ENCODE results near the gene FGF14. TPM values are rescaled to one million over a fixed set of nuclear protein-coding genes. Genes with fewer than 3 reads are reported as not detected.
A peak's percentile ranks its signal among the peaks of the same experiment; 100 is the strongest.

Gene FGF14
- total RNA-seq = not detected

DNA sequence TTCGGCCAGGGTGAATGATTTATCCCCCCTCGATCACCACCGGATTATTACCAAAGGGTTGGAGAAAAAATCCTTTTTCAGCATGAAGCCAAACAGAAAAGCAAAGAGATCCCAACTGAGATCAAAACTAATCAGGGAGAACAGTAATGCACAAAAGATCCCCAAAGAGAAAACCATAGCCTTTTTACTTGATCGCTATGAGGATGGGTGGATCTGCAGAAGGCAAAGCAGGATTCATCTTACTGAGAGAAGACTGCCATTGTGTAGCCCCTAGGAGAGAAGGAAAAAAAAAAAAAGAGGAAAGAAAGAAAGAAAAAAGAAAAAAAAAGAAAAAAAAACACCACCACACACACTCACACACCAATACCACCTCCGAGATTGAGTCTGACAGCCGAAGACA, at the start of gene FGF14:
FGF14 (minus strand) TSS at position 283 of the 400 bp plus-strand sequence.
- H3K4me1 Mint-ChIP-seq = peaks cover 28% of the 10 kb centered on the region
- H3K36me3 Mint-ChIP-seq (ENCODE audit: low read depth) = no peaks in the 10 kb centered on the region
- H3K4me3 Mint-ChIP-seq = peak within 1 kb of the TSS; percentile 60
- no peaks in the 10 kb centered on the region for H3K9me3 Mint-ChIP-seq
- H3K27ac Mint-ChIP-seq = no peak within 1 kb of the TSS
- CTCF ChIA-PET = no interaction called here
- POLR2A ChIA-PET = no interaction called here
- H3K27me3 Mint-ChIP-seq = peaks cover 50% of the 10 kb centered on the region
- no peak for DNase-seq

DNA sequence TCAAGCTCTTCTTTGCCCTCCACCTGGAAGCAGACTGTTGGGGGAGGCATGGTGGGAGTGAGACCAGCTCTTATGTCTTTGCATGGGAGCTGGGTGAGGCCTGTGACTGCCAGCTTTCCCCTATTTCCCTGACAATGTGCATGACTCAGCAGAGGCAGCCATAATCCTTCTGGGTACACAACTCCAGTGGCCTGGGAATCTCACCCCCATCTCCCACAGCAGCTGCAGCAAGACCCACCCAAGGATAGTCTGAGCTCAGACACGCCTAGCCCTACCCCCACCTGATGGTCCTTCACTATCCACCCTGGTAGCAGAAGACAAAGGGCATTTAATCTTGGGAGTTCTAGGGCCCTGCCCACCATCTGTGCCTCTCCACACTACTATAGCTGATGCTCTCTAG, 41.4 kb upstream of the FGF14 start:
- H3K36me3 Mint-ChIP-seq (ENCODE audit: low read depth) = no peaks in the 10 kb centered on the region
- no peaks in the 10 kb centered on the region for H3K9me3 Mint-ChIP-seq
- POLR2A ChIA-PET = no interaction called here
- CTCF ChIA-PET = no interaction called here
- H3K4me1 Mint-ChIP-seq = no peaks in the 10 kb centered on the region
- DNase-seq = no peak
- no peak overlapping the region for H3K4me3 Mint-ChIP-seq
- no peak overlapping the region for H3K27ac Mint-ChIP-seq
- peaks cover 2% of the 10 kb centered on the region for H3K27me3 Mint-ChIP-seq

DNA sequence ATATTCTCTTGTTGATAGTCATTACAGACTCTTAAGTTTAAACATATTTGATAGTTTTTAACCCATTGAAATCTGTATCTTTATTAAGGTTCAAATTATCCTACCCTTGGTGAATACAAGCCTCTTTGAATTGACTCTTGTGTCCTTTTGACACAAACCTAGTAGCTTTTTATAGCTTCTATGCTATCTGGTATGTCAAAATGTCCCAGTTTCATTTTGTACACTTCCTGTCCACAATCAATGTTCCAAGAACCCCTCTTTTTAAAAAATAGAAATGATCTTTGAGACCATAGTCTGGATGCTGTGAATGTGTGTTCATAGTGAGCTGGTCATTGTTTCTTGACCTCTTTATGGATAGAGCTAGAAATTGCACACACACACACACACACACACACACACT, 39.2 kb upstream of the FGF14 start:
- Mint-ChIP-seq H3K4me1 (no peaks in the 10 kb centered on the region), H3K4me3 (no peak overlapping the region), H3K36me3 (ENCODE audit: low read depth) (no peaks in the 10 kb centered on the region), H3K9me3 (no peaks in the 10 kb centered on the region), H3K27me3 (peaks cover 2% of the 10 kb centered on the region), H3K27ac (no peak overlapping the region)
- DNase-seq = no peak
- ChIA-PET POLR2A (no interaction called here), CTCF (no interaction called here)

DNA sequence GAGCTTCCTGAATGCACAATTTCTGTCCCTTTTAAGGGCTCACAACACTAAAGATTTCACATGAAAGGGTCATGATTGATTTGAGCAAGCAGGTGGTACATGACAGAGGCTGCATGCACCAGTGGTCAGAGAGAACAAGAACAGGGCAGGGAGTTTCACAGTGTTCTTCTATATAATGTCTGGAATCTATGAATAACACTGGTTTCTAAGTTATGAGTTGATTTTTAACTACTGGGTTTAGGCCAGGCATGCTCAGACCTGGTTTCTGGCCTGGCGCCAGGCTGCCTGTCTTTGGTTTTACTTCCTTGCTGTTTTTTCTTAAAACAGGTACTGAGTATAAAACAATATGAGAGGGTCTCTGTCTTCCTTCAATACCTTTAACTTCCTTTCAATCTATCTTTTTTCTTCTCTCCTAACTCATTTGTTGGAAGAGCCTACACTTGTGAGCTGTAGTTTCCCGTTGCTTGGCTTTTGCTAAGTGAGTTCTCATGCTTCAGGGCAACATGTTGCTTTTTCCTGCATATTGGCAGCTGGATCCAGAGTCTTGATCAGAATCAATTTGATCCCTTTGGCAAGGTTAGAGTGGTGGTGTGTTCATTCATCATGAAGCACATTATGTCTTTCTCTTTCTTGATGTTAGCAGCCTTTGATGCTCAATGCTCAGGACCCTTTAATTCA, 38.5 kb upstream of the FGF14 start:
- Mint-ChIP-seq H3K4me3 (no peak overlapping the region), H3K36me3 (ENCODE audit: low read depth) (no peaks in the 10 kb centered on the region), H3K9me3 (no peaks in the 10 kb centered on the region), H3K27ac (no peak overlapping the region), H3K4me1 (no peaks in the 10 kb centered on the region), H3K27me3 (peaks cover 3% of the 10 kb centered on the region)
- DNase-seq = no peak
- ChIA-PET CTCF (no interaction called here), POLR2A (no interaction called here)

DNA sequence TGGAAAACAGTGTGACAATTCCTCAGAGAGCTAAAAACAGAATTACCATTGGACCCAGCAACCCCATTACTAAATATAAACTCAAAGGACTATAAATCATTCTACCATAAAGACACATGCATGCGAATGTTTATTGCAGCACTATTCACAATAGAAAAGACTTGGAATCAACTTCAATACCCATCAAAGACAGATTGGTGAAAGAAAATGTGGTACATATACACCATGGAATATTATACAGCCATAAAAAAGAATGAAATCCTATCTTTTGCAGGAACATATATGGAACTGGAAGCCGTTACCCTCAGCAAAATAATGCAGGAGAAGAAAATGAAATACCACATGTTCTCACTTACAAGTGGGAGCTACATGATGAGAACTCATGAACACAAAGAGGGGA, 20.8 kb upstream of the FGF14 start:
- no peaks in the 10 kb centered on the region for H3K36me3 Mint-ChIP-seq (ENCODE audit: low read depth)

DNA sequence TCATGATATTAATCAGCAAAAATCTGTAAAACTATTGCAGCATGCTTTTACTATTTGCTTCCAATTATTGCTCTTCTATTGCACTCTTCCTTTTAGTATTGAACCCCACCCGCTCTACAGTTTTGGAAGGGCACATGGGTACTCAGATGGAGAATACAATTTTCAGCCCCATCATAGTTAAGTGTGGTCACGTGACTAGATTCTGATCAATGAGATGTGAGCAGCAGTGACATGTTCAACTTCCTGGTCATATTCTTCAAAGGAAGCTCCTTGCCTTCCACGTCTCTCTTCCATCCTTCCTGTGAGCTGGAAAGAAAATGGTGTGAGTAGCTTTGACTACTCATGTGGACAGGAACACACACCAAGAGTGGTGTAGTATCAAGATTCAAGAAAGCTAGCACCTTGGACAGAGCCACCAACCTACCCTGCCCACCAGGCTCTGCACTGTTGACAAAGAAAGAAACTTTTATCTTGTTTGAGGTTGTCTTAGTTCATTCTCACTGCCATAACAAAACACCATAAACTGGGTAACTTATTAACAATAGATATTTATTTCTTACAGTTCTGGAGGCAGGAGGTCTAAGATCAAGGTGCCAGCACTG, 3.8 kb upstream of the FGF14 start:
- H3K9me3 Mint-ChIP-seq = no peaks in the 10 kb centered on the region
- ChIA-PET POLR2A (no interaction called here), CTCF (no interaction called here)
- no peaks in the 10 kb centered on the region for H3K36me3 Mint-ChIP-seq (ENCODE audit: low read depth)
- H3K4me1 Mint-ChIP-seq = peaks cover 19% of the 10 kb centered on the region
- no peak for DNase-seq
- no peak overlapping the region for H3K4me3 Mint-ChIP-seq
- H3K27me3 Mint-ChIP-seq = peaks cover 38% of the 10 kb centered on the region
- no peak overlapping the region for H3K27ac Mint-ChIP-seq

More for the DNA sequence above, 20.8 kb upstream of the FGF14 start:
- no peak for DNase-seq
- CTCF ChIA-PET = no interaction called here
- H3K4me3 Mint-ChIP-seq = no peak overlapping the region
- H3K27me3 Mint-ChIP-seq = no peaks in the 10 kb centered on the region
- H3K27ac Mint-ChIP-seq = no peak overlapping the region
- H3K9me3 Mint-ChIP-seq = peaks cover 12% of the 10 kb centered on the region
- POLR2A ChIA-PET = no interaction called here
- H3K4me1 Mint-ChIP-seq = no peaks in the 10 kb centered on the region

DNA sequence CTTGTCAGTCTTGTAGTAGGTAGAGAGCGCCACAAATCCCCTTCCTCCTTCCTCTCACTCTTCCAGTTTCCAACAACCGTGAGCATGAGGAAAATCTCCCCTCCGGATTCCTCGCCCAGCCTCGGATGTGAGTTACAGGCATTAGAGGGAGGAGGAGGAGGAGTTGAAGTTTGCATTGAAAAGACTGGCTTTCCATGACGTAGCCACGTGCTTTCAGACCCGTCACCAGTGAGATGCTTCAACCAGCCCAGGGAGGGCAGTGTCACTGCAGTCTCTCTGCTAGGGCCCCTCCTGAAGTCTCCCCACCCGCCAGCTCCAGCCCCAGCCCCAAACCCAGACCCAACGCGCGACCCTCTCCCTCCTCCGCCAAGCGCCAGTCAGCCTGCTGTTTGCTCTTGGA, 442 bp upstream of the FGF14 start:
- Mint-ChIP-seq H3K27ac (no peak overlapping the region), H3K27me3 (peaks cover 51% of the 10 kb centered on the region), H3K4me1 (peaks cover 28% of the 10 kb centered on the region), H3K36me3 (ENCODE audit: low read depth) (no peaks in the 10 kb centered on the region), H3K4me3 (no peak overlapping the region), H3K9me3 (no peaks in the 10 kb centered on the region)
- peak; percentile 31 for DNase-seq
- ChIA-PET POLR2A (no interaction called here), CTCF (interaction anchor here (1.5 kb wide), 1 partner anchor 154 kb away, joined by 3 read pairs; no protein-coding TSS in a partner anchor)

DNA sequence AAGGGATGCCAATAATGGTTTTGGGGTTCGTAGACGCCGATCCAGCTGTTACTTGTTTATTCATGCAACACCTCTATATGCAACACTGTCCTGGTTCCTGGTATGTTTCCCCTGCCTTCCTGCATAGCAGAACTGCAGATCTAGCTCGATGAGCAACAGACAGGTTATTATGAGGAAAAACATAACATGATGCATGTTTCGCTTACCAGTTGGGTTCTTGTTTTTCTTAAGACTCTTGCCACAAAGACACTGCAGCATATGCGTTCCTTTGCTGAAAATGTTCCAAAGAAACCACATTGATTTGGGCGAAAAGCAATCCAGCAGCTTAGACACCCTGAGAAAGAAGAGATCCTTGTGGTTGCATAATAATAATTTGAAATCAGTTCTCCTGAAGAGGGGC, 583 bp downstream of the FGF14 start:
- Mint-ChIP-seq H3K4me1 (peaks cover 28% of the 10 kb centered on the region), H3K9me3 (no peaks in the 10 kb centered on the region), H3K27ac (no peak overlapping the region), H3K27me3 (peaks cover 51% of the 10 kb centered on the region), H3K36me3 (ENCODE audit: low read depth) (no peaks in the 10 kb centered on the region), H3K4me3 (peak overlapping the region; percentile 60)
- POLR2A ChIA-PET = no interaction called here
- CTCF ChIA-PET = interaction anchor here (0.7 to 1.6 kb wide), 2 partner anchors 9 to 16 kb away, joined by 3 to 4 read pairs; no protein-coding TSS in a partner anchor
- no peak for DNase-seq

DNA sequence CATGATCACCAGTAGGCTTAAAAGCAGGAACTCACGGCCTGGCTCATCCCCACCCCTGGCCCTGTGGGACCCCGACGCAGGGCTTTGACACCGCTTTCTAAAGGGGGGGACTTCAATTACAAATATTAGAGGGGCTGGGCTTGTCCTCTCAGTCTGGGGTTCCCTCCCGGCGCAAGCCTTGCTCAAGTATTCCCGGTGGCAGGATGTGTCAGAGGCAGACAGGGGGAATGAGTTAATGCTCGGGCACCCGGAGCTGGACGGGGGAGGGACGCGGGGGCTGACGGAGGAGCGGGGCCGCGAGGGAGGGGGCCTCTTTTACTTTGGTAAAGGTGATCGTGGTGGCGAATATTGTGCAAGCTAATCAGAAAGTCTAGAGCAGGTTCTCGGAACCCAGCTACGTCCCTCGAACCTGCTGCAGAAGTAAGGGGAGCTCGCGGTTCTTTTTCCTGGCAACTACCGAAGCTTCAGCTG, 1.1 kb downstream of the FGF14 start:
- ChIA-PET POLR2A (no interaction called here), CTCF (interaction anchor here (0.7 to 1.8 kb wide), 4 partner anchors 8 to 155 kb away, joined by 3 to 6 read pairs (median 4); no protein-coding TSS in a partner anchor)
- Mint-ChIP-seq H3K4me3 (peak overlapping the region; percentile 60), H3K27ac (no peak overlapping the region), H3K36me3 (ENCODE audit: low read depth) (no peaks in the 10 kb centered on the region), H3K9me3 (no peaks in the 10 kb centered on the region), H3K27me3 (peaks cover 51% of the 10 kb centered on the region), H3K4me1 (peaks cover 28% of the 10 kb centered on the region)
- no peak for DNase-seq

DNA sequence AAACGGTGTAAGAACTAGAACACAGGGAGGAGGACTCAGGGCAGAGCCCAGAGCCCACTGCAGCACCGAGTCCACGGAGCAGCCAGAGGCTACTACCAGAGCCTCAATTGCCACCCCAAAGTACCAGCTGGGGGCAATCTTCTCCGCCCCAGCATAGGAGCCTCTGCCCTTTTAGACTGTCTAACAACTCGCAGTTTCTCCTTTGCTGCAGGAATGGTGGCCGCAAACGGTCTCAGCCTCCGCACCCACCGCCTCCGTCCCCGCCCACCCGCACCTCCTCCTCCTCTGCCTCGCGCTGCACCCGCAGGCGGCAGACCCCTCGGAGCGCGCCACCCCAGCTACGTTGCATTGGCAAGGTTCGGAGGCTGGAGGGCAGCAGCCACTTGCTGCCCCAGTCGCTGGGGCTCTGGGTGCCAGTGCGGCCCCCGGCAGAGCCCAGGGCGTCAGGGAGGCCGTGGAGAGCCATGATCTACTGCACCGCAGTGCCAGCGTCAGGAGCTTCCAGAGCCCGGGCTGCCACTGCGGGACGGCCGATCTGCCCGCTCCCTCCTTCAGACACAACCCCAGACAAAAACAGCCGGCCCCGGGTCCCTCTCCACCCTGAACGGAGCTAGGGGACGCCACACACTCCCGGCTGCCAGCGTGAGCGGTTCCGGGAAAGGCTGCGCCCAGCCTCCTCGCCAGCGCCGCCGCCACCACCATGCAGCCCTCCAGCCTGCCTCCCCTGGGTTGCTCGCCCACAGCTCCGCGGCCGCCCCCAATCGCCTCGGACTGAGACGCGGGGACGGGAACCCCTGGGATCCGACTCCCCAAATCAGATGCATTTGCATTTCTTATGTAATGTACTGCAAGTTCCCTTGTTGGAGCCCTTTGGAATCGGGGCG, 1.8 kb downstream of the FGF14 start:
- H3K36me3 Mint-ChIP-seq (ENCODE audit: low read depth) = no peaks in the 10 kb centered on the region
- no peaks in the 10 kb centered on the region for H3K9me3 Mint-ChIP-seq
- CTCF ChIA-PET = interaction anchor here (0.8 to 1.8 kb wide), 5 partner anchors 10 to 156 kb away, joined by 3 to 6 read pairs (median 3); no protein-coding TSS in a partner anchor
- DNase-seq = no peak
- H3K4me1 Mint-ChIP-seq = peaks cover 30% of the 10 kb centered on the region
- peaks cover 47% of the 10 kb centered on the region for H3K27me3 Mint-ChIP-seq
- peak overlapping the region; percentile 60 for H3K4me3 Mint-ChIP-seq
- POLR2A ChIA-PET = no interaction called here
- H3K27ac Mint-ChIP-seq = no peak overlapping the region

DNA sequence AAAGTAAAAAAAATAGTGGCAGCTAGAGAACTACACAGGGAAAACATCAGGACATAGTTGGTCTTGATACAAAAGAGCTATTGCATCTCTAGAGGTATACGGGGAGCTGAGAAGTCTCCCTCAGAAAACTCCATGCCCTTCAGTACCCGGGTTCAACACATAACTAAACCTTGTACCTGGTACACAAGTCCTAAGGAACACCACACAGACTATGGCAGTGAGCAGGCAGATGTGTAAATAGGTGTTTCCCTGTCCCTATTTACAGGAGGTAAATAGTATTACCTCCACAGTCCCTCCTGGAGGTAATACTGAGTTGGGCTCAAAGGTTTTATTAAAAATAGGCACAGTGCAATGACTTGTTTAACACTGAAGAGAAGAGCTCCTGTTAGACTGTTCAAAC, 5.9 kb downstream of the FGF14 start:
- Mint-ChIP-seq H3K9me3 (no peaks in the 10 kb centered on the region), H3K4me3 (no peak overlapping the region), H3K27me3 (peaks cover 30% of the 10 kb centered on the region), H3K4me1 (peaks cover 35% of the 10 kb centered on the region), H3K36me3 (ENCODE audit: low read depth) (no peaks in the 10 kb centered on the region), H3K27ac (no peak overlapping the region)
- POLR2A ChIA-PET = interaction anchor here (2.4 kb wide), 1 partner anchor 200 kb away, joined by 18 read pairs; the partner anchor contains the start of gene TPP2
- CTCF ChIA-PET = interaction anchor here (0.9 kb wide), 1 partner anchor 160 kb away, joined by 4 read pairs; no protein-coding TSS in a partner anchor
- DNase-seq = no peak

DNA sequence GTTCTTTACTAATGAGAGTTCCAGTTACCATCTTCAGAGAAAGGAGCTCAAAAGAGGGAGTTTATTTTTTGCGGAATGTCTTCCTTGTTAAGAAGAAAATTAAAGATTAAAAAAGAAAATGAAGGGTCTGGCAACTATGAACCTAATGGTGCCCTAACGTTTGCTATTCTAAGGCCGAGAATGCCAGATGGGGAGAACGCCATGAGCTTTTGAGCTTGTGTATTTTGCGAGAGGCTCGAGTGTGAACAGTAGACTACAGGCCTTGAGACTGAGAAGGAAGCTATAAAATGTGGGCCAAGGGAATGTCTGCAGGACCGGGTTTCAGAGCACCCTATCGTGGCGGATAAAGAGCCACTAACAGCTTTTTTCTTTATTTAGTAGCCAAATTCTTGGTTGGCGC, 6.7 kb downstream of the FGF14 start:
- Mint-ChIP-seq H3K4me1 (peaks cover 29% of the 10 kb centered on the region), H3K9me3 (no peaks in the 10 kb centered on the region), H3K36me3 (ENCODE audit: low read depth) (no peaks in the 10 kb centered on the region), H3K4me3 (peak overlapping the region; percentile 82), H3K27ac (peak overlapping the region; percentile 47), H3K27me3 (peaks cover 24% of the 10 kb centered on the region)
- no peak for DNase-seq
- CTCF ChIA-PET = interaction anchor here (1.3 kb wide), 1 partner anchor 475 kb away, joined by 3 read pairs; no protein-coding TSS in a partner anchor
- POLR2A ChIA-PET = interaction anchor here (1.0 to 2.4 kb wide), 5 partner anchors 15 to 451 kb away, joined by 3 to 18 read pairs (median 5); partner anchors contain the start of genes ERCC5, TEX30 and TPP2

Data from activated CD4-positive, alpha-beta memory T cell treated with anti-CD3 and anti-CD28 coated beads, Interleukin-2, amount 10 ng/mL, durations not matched to agents 7 days and 5 days (primary cell).